OCI-LY1 (cell line): ENCODE results near the gene RPGRIP1L.

Experiments used
- H2AFZ ChIP-seq: fragments of 200-600 bp; sonication (generic), shearing (Covaris generic); 2 replicates; pipeline ENCODE4 v1.6.0; 2014; ENCODE audit warnings: antibody characterized with exemption, mild to moderate bottlenecking, low read length
- H3F3A ChIP-seq: fragments of 200-600 bp; sonication (generic), shearing (Covaris generic); 2 replicates; pipeline ENCODE4 v1.6.0; 2014; ENCODE audit warnings: mild to moderate bottlenecking, antibody characterized with exemption, low read length, moderate library complexity; ENCODE audit not compliant: insufficient read depth
- H3K27ac ChIP-seq: fragments of 200-600 bp; sonication (generic); 2 replicates; pipeline ENCODE4 v1.5.1; 2014; ENCODE audit warnings: low read length, mixed run types, mild to moderate bottlenecking, low read depth; ENCODE audit not compliant: poor library complexity, severe bottlenecking
- H3K27me3 ChIP-seq: fragments of 200-600 bp; sonication (generic); 2 replicates; pipeline ENCODE4 v1.6.0; 2014; ENCODE audit warnings: antibody characterized with exemption, mild to moderate bottlenecking, low read length, moderate library complexity; ENCODE audit not compliant: insufficient read depth
- H3K36me3 ChIP-seq: fragments of 200-600 bp; sonication (generic); 2 replicates; pipeline ENCODE4 v1.6.1; 2014; ENCODE audit warnings: mild to moderate bottlenecking, antibody characterized with exemption, low read length, moderate library complexity, mixed read lengths; ENCODE audit not compliant: insufficient read depth
- H3K4me1 ChIP-seq: fragments of 200-600 bp; sonication (generic); 2 replicates; pipeline ENCODE4 v1.5.1; 2014; ENCODE audit warnings: mild to moderate bottlenecking, low read length, moderate library complexity; ENCODE audit not compliant: insufficient read depth, severe bottlenecking
- H3K4me2 ChIP-seq: fragments of 200-600 bp; sonication (generic), shearing (Covaris generic); 2 replicates; pipeline ENCODE4 v1.6.1; 2014; ENCODE audit warnings: low read length
- H3K4me3 ChIP-seq: fragments of 200-600 bp; sonication (generic); 2 replicates; pipeline ENCODE4 v1.5.1; 2014; ENCODE audit warnings: low read length, low read depth, mild to moderate bottlenecking, mixed read lengths; ENCODE audit not compliant: poor library complexity, severe bottlenecking
- H3K79me2 ChIP-seq: fragments of 200-600 bp; shearing (Covaris generic); 2 replicates; pipeline ENCODE4 v1.6.1; 2016; ENCODE audit warnings: mixed run types, low read length, mixed read lengths; ENCODE audit not compliant: insufficient read depth
- H3K9ac ChIP-seq: fragments of 200-600 bp; sonication (generic), shearing (Covaris generic); 2 replicates; pipeline ENCODE4 v1.6.1; 2014; ENCODE audit warnings: mild to moderate bottlenecking, low read length, mixed read lengths
- H3K9me2 ChIP-seq: fragments of 200-600 bp; sonication (generic), shearing (Covaris generic); 2 replicates; pipeline ENCODE4 v1.6.1; 2014; ENCODE audit warnings: low read depth, mild to moderate bottlenecking, low read length, mixed read lengths
- H3K9me3 ChIP-seq: fragments of 200-600 bp; shearing (Covaris generic); 2 replicates; pipeline ENCODE4 v1.6.1; 2014; ENCODE audit warnings: low read length, mixed read lengths
- H4K20me1 ChIP-seq: fragments of 200-600 bp; sonication (generic), shearing (Covaris generic); 2 replicates; pipeline ENCODE4 v1.6.0; 2016; ENCODE audit warnings: mild to moderate bottlenecking, low read length; ENCODE audit not compliant: insufficient read depth
- EZH2 ChIP-seq: fragments of 200-600 bp; sonication (generic), shearing (Covaris generic); IDR thresholded peaks from 2 replicates; pipeline ENCODE4 v1.8.0; 2017; ENCODE audit warnings: borderline replicate concordance, mixed run types, mild to moderate bottlenecking, antibody characterized with exemption, low read length, moderate library complexity, mixed read lengths
- TF ChIP-seq, protein P1 (sequence below): fragments of 200-600 bp; sonication (generic), shearing (Covaris generic); IDR thresholded peaks from 2 replicates; pipeline ENCODE4 v1.5.1; 2017; ENCODE audit warnings: mild to moderate bottlenecking, antibody characterized with exemption, low read length, moderate library complexity, mixed read lengths

RPGRIP1L gene

DNA sequence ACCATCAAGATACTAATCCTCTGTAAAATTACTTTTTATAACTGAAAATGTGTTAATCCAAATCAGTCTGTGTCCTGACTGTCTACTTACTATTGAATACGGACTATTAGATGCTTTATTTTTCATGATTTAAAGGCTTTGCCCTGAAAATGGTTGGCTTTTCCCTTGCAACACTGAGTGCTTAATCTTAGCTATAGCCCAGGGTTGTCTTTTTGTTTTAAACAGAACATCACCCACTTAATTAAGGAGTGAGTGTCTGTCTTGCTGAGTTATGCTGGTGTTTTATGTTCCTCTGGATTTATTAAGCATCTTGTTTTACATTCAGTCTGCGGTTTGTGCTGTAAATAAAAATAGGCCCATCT, 11.3 kb upstream of the RPGRIP1L start:
- Histone ChIP-seq H3K27me3 (no peaks in the 10 kb centered on the region), H3K9me3 (no peaks in the 10 kb centered on the region), H3K4me2 (no peak overlapping the region), H4K20me1 (no peaks in the 10 kb centered on the region), H3F3A (no peaks in the 10 kb centered on the region), H3K9me2 (no peaks in the 10 kb centered on the region), H3K36me3 (no peaks in the 10 kb centered on the region; the same call in 1 of the 2 replicates), H3K27ac (no peak overlapping the region), H2AFZ (no peak overlapping the region), H3K4me3 (no peak overlapping the region), H3K9ac (no peak overlapping the region), H3K79me2 (peaks cover 42% of the 10 kb centered on the region), H3K4me1 (no peaks in the 10 kb centered on the region)
- TF ChIP-seq, protein P1, sequence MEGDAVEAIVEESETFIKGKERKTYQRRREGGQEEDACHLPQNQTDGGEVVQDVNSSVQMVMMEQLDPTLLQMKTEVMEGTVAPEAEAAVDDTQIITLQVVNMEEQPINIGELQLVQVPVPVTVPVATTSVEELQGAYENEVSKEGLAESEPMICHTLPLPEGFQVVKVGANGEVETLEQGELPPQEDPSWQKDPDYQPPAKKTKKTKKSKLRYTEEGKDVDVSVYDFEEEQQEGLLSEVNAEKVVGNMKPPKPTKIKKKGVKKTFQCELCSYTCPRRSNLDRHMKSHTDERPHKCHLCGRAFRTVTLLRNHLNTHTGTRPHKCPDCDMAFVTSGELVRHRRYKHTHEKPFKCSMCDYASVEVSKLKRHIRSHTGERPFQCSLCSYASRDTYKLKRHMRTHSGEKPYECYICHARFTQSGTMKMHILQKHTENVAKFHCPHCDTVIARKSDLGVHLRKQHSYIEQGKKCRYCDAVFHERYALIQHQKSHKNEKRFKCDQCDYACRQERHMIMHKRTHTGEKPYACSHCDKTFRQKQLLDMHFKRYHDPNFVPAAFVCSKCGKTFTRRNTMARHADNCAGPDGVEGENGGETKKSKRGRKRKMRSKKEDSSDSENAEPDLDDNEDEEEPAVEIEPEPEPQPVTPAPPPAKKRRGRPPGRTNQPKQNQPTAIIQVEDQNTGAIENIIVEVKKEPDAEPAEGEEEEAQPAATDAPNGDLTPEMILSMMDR = no peak
- no peak for TF ChIP-seq EZH2

DNA sequence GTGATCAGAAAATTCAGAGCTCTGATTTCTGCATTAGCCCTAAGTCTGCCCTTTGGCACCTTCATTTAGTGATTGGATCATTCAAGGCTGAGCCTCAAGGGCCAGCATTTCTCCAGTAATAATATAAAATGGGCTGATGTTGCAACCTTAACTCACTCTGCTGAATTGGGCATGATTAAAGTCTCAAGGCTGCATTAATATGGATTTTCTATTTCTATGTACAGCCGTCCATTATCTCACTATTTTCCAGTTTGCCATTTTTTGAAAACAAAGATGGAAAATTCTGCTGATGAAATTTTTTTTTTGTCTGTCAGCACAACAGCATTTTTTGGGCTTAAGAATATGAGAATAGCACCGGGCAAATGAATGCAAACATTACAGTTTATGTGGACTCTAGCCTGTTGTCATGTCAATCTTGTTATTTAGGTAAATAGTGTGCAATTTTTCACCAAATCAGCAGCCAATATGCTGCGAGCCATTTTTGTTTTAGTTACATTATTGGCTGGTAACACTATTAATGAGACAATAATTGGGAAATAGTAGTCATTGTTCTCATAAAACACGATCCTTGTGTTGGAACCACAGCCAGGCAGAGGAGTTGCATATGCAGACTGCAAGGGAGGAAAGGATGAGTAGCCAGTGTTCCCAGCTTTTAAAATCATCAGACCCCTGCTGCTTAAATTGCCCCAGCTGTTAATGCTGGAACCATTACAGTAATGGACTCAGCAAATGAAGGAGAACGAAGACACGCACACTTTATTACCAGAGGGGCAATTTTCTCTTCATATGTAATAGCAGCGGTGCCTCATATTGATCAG, 10.8 kb upstream of the RPGRIP1L start:
- Histone ChIP-seq H3K9me2 (no peaks in the 10 kb centered on the region), H3K79me2 (peaks cover 37% of the 10 kb centered on the region), H4K20me1 (no peaks in the 10 kb centered on the region), H3K36me3 (no peaks in the 10 kb centered on the region; the same call in 1 of the 2 replicates), H3K4me2 (no peak overlapping the region), H3K27me3 (no peaks in the 10 kb centered on the region), H2AFZ (no peak overlapping the region), H3K9me3 (no peaks in the 10 kb centered on the region), H3K4me1 (no peaks in the 10 kb centered on the region), H3K27ac (no peak overlapping the region), H3K9ac (no peak overlapping the region), H3F3A (no peaks in the 10 kb centered on the region), H3K4me3 (no peak overlapping the region)
- TF ChIP-seq, protein P1 = no peak
- TF ChIP-seq EZH2 = no peak

DNA sequence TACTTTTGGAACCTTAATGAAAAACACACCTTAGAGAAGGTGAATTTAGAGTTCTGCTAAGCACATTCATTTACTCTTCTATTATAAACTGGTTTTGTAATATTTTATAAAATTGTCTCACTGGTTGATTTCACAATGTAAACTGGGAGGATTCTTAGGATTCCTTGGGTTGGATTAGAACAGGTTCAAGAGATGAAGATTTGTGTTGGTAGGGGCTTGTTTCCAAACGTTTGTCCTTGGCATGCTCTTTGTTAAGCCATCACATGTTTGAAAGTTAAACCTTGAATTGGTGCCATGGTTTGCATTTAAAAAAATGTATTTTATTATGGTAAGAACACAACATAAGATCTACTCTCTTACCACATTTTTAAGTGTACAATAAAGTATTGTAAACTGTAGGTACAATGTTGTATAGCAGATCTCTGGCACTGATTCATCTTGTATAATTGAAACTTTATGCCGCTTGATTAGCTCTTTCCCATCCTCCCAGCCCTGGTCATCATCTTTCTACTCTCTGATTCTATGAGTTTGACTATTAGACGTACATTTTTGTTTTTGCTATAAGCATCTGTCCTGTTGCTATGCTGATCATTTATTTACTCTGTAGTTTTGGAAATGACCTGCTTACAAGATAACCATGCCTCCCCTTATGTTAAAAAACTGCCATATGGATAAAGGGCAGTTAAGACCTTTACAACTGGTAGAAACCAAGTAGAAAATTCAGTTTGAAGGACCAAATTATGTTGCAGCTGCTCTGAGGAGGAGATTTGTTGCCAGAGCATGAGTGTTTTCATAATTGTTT, 9.9 kb upstream of the RPGRIP1L start:
- Histone ChIP-seq H3K9me3 (no peaks in the 10 kb centered on the region), H3K27me3 (no peaks in the 10 kb centered on the region), H4K20me1 (no peaks in the 10 kb centered on the region), H3K36me3 (no peaks in the 10 kb centered on the region; the same call in 1 of the 2 replicates), H3K27ac (no peak overlapping the region), H2AFZ (no peak overlapping the region), H3F3A (no peaks in the 10 kb centered on the region), H3K9ac (no peak overlapping the region), H3K9me2 (no peaks in the 10 kb centered on the region), H3K4me2 (no peak overlapping the region), H3K79me2 (peaks cover 39% of the 10 kb centered on the region; the same call in 1 of the 2 replicates), H3K4me1 (no peaks in the 10 kb centered on the region), H3K4me3 (no peak overlapping the region)
- TF ChIP-seq, protein P1 = no peak
- TF ChIP-seq EZH2 = no peak
